Measurements from ENCODE around the gene C10orf71. TPM values are rescaled to one million over a fixed set of nuclear protein-coding genes. Genes with fewer than 3 reads are reported as not detected.

Gene C10orf71
- total RNA-seq, 1 donor from 2014 or later = not detected

DNA sequence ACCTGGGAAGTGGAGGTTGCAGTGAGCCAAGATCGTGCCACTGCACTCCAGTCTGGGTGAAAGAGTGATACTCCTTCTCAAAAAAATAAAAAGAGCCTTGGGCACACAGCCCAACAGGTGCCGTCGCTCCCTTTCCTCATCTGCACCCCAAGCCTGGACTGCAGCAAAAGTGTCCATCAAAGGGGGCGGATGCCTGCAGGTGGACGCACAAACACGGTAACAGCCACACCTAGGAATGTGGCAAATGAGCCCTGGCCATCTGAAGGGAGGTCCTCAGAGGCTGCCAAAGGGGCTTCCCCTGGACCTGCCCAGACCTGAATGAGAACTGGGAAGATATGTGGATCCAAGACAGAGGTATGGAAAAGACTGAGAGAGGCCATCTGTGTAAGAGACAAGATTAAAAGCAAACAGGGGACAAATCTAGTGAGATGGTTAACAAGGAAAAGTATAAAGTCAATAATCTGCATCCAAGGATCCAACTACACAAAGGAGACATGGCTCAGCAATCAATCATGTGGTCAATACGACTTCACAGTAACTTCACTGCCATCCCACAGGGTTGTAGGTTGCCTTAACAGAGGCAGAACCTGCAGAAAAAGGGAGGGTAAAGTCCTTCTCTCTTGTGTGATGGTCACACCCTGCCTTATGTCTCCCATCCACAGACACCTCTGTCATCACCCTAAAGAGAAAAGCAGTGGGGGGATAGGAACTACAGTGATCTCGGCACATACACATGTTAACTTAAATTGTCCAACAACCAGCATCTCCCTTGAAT is 71.5 kb downstream of the C10orf71 start:
- Mint-ChIP-seq H3K27me3 (ENCODE audit: low read depth) (peaks cover 36% of the 10 kb centered on the region), H3K4me1 (no peaks in the 10 kb centered on the region), H3K4me3 (no peak overlapping the region), H3K36me3 (ENCODE audit: low read depth) (no peaks in the 10 kb centered on the region), H3K9me3 (no peaks in the 10 kb centered on the region), H3K27ac (ENCODE audit: unreplicated experiment) (no peak overlapping the region)
- no peak for DNase-seq (ENCODE audit: low read depth, low spot score)
- TF ChIP-seq, protein P1, sequence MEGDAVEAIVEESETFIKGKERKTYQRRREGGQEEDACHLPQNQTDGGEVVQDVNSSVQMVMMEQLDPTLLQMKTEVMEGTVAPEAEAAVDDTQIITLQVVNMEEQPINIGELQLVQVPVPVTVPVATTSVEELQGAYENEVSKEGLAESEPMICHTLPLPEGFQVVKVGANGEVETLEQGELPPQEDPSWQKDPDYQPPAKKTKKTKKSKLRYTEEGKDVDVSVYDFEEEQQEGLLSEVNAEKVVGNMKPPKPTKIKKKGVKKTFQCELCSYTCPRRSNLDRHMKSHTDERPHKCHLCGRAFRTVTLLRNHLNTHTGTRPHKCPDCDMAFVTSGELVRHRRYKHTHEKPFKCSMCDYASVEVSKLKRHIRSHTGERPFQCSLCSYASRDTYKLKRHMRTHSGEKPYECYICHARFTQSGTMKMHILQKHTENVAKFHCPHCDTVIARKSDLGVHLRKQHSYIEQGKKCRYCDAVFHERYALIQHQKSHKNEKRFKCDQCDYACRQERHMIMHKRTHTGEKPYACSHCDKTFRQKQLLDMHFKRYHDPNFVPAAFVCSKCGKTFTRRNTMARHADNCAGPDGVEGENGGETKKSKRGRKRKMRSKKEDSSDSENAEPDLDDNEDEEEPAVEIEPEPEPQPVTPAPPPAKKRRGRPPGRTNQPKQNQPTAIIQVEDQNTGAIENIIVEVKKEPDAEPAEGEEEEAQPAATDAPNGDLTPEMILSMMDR (conservative IDR thresholded peaks at IDR 0.05) = no peak

DNA sequence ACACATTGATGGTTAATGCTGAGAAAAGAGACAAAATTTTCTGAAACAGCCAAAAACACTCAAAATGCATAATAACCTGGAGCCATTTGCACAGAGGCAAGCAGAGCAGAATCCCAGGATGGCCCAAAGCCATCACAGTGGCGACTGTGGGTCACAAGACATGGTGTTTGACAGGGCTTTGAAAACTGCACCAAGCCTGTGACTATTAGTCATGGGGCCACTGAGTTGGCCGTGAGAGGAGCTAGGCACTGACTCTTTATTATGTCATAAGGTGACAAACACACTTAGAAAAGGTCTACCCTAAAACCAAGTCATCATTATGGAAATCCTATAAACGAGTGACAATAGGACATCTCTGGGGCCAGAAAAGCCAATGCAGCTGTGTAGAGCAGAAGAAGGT is 73.0 kb downstream of the C10orf71 start:
- H3K9me3 Mint-ChIP-seq = no peaks in the 10 kb centered on the region
- TF ChIP-seq, protein P1 (conservative IDR thresholded peaks at IDR 0.05) = no peak
- no peak overlapping the region for H3K27ac Mint-ChIP-seq (ENCODE audit: unreplicated experiment)
- peaks cover 47% of the 10 kb centered on the region for H3K27me3 Mint-ChIP-seq (ENCODE audit: low read depth)
- H3K4me3 Mint-ChIP-seq = no peak overlapping the region
- H3K4me1 Mint-ChIP-seq = no peaks in the 10 kb centered on the region
- H3K36me3 Mint-ChIP-seq (ENCODE audit: low read depth) = no peaks in the 10 kb centered on the region
- DNase-seq (ENCODE audit: low read depth, low spot score) = no peak

- Mint-ChIP-seq H3K4me1 (no peaks in the 10 kb centered on the region), H3K4me3 (no peak overlapping the region), H3K36me3 (ENCODE audit: low read depth) (no peaks in the 10 kb centered on the region), H3K27me3 (ENCODE audit: low read depth) (peaks cover 54% of the 10 kb centered on the region), H3K9me3 (no peaks in the 10 kb centered on the region), H3K27ac (ENCODE audit: unreplicated experiment) (no peak overlapping the region)
- TF ChIP-seq, protein P1 (conservative IDR thresholded peaks at IDR 0.05) = no peak
- no peak for DNase-seq (ENCODE audit: low read depth, low spot score)
Observed at GRCh38 chr10:49373361-49373760, 74.4 kb downstream of the C10orf71 start.

- Mint-ChIP-seq H3K27me3 (ENCODE audit: low read depth) (peaks cover 51% of the 10 kb centered on the region), H3K27ac (ENCODE audit: unreplicated experiment) (no peak overlapping the region), H3K36me3 (ENCODE audit: low read depth) (no peaks in the 10 kb centered on the region), H3K4me3 (no peak overlapping the region), H3K4me1 (no peaks in the 10 kb centered on the region), H3K9me3 (no peaks in the 10 kb centered on the region)
- TF ChIP-seq, protein P1 (conservative IDR thresholded peaks at IDR 0.05) = no peak
- DNase-seq (ENCODE audit: low read depth, low spot score) = no peak
Observed at GRCh38 chr10:49374740-49375139, 75.8 kb downstream of the C10orf71 start.

DNA sequence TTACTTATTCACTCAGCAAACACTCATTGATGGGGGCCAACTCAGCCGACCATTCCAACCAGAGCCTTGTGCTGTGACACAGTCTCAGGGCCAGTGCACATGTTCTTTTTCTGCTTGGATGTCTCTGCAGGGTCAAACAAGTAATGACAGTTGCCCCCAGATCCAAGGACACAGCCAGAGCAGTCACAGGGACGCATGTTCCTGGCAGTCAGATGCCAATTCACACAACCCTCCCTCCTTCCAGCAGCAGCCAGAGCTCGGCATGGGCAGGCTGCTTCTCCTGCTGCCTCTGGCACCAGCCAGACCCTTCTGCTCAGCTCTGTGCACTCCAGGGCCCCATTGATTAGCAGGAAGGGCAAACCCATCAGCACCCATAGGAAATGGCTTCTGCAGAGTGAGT is 76.6 kb downstream of the C10orf71 start:
- DNase-seq (ENCODE audit: low read depth, low spot score) = no peak
- Mint-ChIP-seq H3K9me3 (no peaks in the 10 kb centered on the region), H3K4me1 (no peaks in the 10 kb centered on the region), H3K4me3 (no peak overlapping the region), H3K36me3 (ENCODE audit: low read depth) (no peaks in the 10 kb centered on the region), H3K27ac (ENCODE audit: unreplicated experiment) (no peak overlapping the region), H3K27me3 (ENCODE audit: low read depth) (peaks cover 53% of the 10 kb centered on the region)
- TF ChIP-seq, protein P1 (conservative IDR thresholded peaks at IDR 0.05) = no peak

Other genes starting within 250 kb of the C10orf71 start
- 2.2 and 2.3 TPM in 2 replicates for gene VSTM4, start 183.6 kb upstream of the C10orf71 start, total RNA-seq
- not detected in 2 replicates for gene FAM170B, start 165.1 kb upstream of the C10orf71 start, total RNA-seq
- 0.37 TPM in 1 of 2 replicates, not detected in the other for gene TMEM273, start 110.8 kb upstream of the C10orf71 start, total RNA-seq
- 0.18 and 0.19 TPM in 2 replicates for gene DRGX, start 96.9 kb downstream of the C10orf71 start, total RNA-seq
- gene ERCC6, start 240.0 kb downstream of the C10orf71 start, total RNA-seq = 19.7 and 23.0 TPM in 2 replicates